HepG2 (cell line): ENCODE measurements around the gene PLEKHG5. TPM values are rescaled to one million over a fixed set of nuclear protein-coding genes. Genes with fewer than 3 reads are reported as not detected.

ENCODE experiments used
- AFF4 ChIP-seq: sonication (generic); formaldehyde crosslinking; IDR thresholded peaks from 2 replicates; pipeline ENCODE4 v1.4.0; 2020; ENCODE audit warnings: missing genetic modification reagents
- CTCF ChIP-seq: sonication (generic); formaldehyde crosslinking; IDR thresholded peaks from 2 replicates; pipeline ENCODE4 v1.5.0; 2020; ENCODE audit warnings: mild to moderate bottlenecking, missing genetic modification reagents, moderate library complexity
- DPF2 ChIP-seq: sonication (generic); formaldehyde crosslinking; IDR thresholded peaks from 2 replicates; pipeline ENCODE4 v1.4.0; 2020; ENCODE audit warnings: mild to moderate bottlenecking, low read depth, missing genetic modification reagents, borderline replicate concordance
- FOXM1 ChIP-seq: sonication (generic); formaldehyde crosslinking; IDR thresholded peaks from 2 replicates; pipeline ENCODE4 v1.5.0; 2020; ENCODE audit warnings: missing genetic modification reagents
- HNF4A ChIP-seq: sonication (generic); formaldehyde crosslinking; IDR thresholded peaks from 2 replicates; pipeline ENCODE4 v1.4.0; 2020; ENCODE audit warnings: missing genetic modification reagents
- HNF4G ChIP-seq, 2 experiments: sonication (generic) in 1 of 2; formaldehyde crosslinking in 1 of 2; IDR thresholded peaks; 2 replicates each; pipeline versions ENCODE4 v1.4.0 to v1.6.1; 2011 to 2020; ENCODE audit warnings: borderline replicate concordance in 2 of 2, low read depth in 2 of 2, mild to moderate bottlenecking in 2 of 2, low read length in 1 of 2, missing genetic modification reagents in 1 of 2, moderate library complexity in 1 of 2
- HNRNPLL ChIP-seq: fragments of 200-400 bp; formaldehyde crosslinking; IDR thresholded peaks from 2 replicates; pipeline ENCODE4 v1.6.1; 2017; ENCODE audit warnings: mild to moderate bottlenecking, low read depth, low read length; ENCODE audit not compliant: poor library complexity, severe bottlenecking
- IRF9 ChIP-seq: sonication (generic); formaldehyde crosslinking; IDR thresholded peaks from 2 replicates; pipeline ENCODE4 v1.8.0; 2022; ENCODE audit warnings: missing genetic modification reagents, mild to moderate bottlenecking, borderline replicate concordance
- LRRFIP1 ChIP-seq: sonication (generic); formaldehyde crosslinking; conservative IDR thresholded peaks from 2 replicates; pipeline ENCODE4 v1.4.0; 2020; ENCODE audit warnings: missing genetic modification reagents
- MNT ChIP-seq: fragments of 450-650 bp; IDR thresholded peaks from 2 replicates; pipeline ENCODE4 v1.6.1; 2016
- NAIF1 ChIP-seq: sonication (generic); formaldehyde crosslinking; IDR thresholded peaks from 2 replicates; pipeline ENCODE4 v1.5.0; 2020; ENCODE audit warnings: mild to moderate bottlenecking, missing genetic modification reagents, borderline replicate concordance
- POLR2A ChIP-seq, 2 experiments: IDR thresholded peaks; 2 replicates each; pipeline ENCODE4 v1.6.1; 2011; ENCODE audit warnings: low read depth in 2 of 2, low read length in 2 of 2, mild to moderate bottlenecking in 1 of 2, moderate library complexity in 1 of 2; ENCODE audit not compliant: insufficient read depth in 1 of 2
- SOX6 ChIP-seq, 2 experiments: fragments of 450-650 bp in 1 of 2; sonication (generic) in 1 of 2; formaldehyde crosslinking in 1 of 2; IDR thresholded peaks; 2 replicates each; pipeline versions ENCODE4 v1.4.0 to v1.6.1; 2017 to 2020; ENCODE audit warnings: antibody characterized with exemption in 1 of 2, mild to moderate bottlenecking in 1 of 2, missing genetic modification reagents in 1 of 2
- THAP11 ChIP-seq: IDR thresholded peaks from 2 replicates; pipeline ENCODE4 v1.6.1; 2016; ENCODE audit warnings: missing biosample characterization, missing genetic modification reagents
- ZMYM4 ChIP-seq: sonication (generic); formaldehyde crosslinking; IDR thresholded peaks from 2 replicates; pipeline ENCODE4 v1.8.1; 2023; ENCODE audit warnings: mild to moderate bottlenecking, missing genetic modification reagents
- ZNF572 ChIP-seq: sonication (generic); formaldehyde crosslinking; IDR thresholded peaks from 2 replicates; pipeline ENCODE4 v1.5.1; 2020; ENCODE audit warnings: mild to moderate bottlenecking, missing genetic modification reagents
- polyA plus RNA-seq, 8 experiments: library from polyadenylated mRNA; depleted of rRNA in 3 of 8; stranded (reverse) in 7 of 8; unstranded in 1 of 8; fragments of >200 nt; fragmentation: Illumina TruSeq in 4 of 8; extraction: Trizol in 4 of 8; gene quantifications; 2 replicates each; pipeline versions ENCODE4 v1.2.1 to v1.2.3, GENCODE V29; 2011 to 2016; ENCODE audit warnings: low read depth in 4 of 8, missing spikeins in 1 of 8, mixed read lengths in 1 of 8; ENCODE audit not compliant: insufficient read depth in 1 of 8
- total RNA-seq, 5 experiments: library from RNA; depleted of rRNA; stranded (reverse); fragments of >200 nt; fragmentation: Illumina TruSeq; extraction: Trizol; gene quantifications; 2 replicates each; pipeline ENCODE4 v1.2.3, GENCODE V29; 2016; ENCODE audit warnings: low read depth in 1 of 5

The PLEKHG5 gene
- total and polyA plus RNA-seq, 2 of the 13 experiments (the other 11 are each of a cell fraction or from before 2014, with no cell fraction given) = 1.9 to 3.5 TPM

- TF ChIP-seq LRRFIP1 (no peak), HNF4G (IDR thresholded peaks at IDR 0.05; ENCODE audit: borderline replicate concordance, low read depth, low read length) (no peak), HNF4G (CRISPR knock-in tag; IDR thresholded peaks at IDR 0.05; ENCODE audit: borderline replicate concordance, low read depth) (no peak), HNRNPLL (no peak), AFF4 (CRISPR knock-in tag) (no peak), DPF2 (CRISPR knock-in tag) (no peak), MNT (no peak), CTCF (CRISPR knock-in tag) (no peak; the same call in 1 of the 2 replicates), ZNF572 (CRISPR knock-in tag) (peak; percentile 69; the same call in 1 of the 2 replicates), NAIF1 (CRISPR knock-in tag) (no peak), POLR2A (IDR thresholded peaks at IDR 0.05; ENCODE audit: insufficient read depth in 1 of 2, low read depth in 2 of 2, low read length in 2 of 2) (peak in 1 of 2 experiments; percentile 66; a peak in 2 of 4 replicates), SOX6 (IDR thresholded peaks at IDR 0.05) (no peak), SOX6 (CRISPR knock-in tag; IDR thresholded peaks at IDR 0.05) (no peak), FOXM1 (no peak), HNF4A (CRISPR knock-in tag) (no peak), IRF9 (no peak), THAP11 (CRISPR knock-in tag) (no peak), ZMYM4 (CRISPR knock-in tag) (no peak)
Measured at GRCh38 chr1:6461538-6462411, 29.7 kb downstream of the PLEKHG5 start (continued).
